A673 (cell line): ENCODE data around the gene AQP11.

ENCODE experiments used
- EZH2 ChIP-seq: fragments of 200-600 bp; sonication (generic); IDR thresholded peaks from 2 replicates; pipeline ENCODE4 v1.6.1; 2017; ENCODE audit warnings: borderline replicate concordance, low read depth, mild to moderate bottlenecking, mixed read lengths, antibody characterized with exemption, low read length; ENCODE audit not compliant: poor library complexity, severe bottlenecking
- TF ChIP-seq, protein P1 (sequence below): fragments of 300-800, 200-600 bp; sonication (generic); conservative IDR thresholded peaks from 2 replicates; pipeline ENCODE4 v1.5.1; 2017; ENCODE audit warnings: low read depth, mild to moderate bottlenecking, antibody characterized with exemption, low read length, moderate library complexity, mixed read lengths

DNA sequence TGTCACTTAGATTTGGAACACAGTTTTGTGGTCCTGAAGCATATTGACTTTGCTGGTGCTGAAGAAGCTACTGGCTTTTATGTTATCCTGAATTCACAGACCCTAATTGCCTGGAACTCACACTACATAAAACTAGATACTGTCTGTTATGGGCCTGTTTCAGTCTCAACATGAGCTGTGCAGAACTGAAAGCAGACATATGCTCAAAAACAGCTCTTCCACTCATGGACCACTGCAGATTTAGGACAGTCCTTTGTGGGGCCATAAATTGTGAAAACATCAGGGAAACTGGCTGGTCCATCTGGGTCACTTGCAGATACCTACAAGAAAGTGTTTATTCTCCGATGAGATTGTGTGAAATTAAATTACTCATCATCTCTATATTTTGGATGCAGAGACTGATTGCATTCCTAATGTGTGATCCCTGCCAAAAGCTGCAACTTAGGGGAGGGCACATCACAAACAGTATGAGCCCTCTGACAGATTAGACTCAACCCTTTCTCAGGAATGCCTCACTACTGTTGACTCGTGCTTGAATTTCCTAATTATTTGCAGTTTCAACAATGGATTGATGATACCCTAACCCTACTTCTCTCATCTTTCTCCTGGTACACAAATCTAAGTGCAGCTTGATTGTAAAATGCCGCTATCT, 58.0 kb downstream of the AQP11 start:
- TF ChIP-seq, protein P1, sequence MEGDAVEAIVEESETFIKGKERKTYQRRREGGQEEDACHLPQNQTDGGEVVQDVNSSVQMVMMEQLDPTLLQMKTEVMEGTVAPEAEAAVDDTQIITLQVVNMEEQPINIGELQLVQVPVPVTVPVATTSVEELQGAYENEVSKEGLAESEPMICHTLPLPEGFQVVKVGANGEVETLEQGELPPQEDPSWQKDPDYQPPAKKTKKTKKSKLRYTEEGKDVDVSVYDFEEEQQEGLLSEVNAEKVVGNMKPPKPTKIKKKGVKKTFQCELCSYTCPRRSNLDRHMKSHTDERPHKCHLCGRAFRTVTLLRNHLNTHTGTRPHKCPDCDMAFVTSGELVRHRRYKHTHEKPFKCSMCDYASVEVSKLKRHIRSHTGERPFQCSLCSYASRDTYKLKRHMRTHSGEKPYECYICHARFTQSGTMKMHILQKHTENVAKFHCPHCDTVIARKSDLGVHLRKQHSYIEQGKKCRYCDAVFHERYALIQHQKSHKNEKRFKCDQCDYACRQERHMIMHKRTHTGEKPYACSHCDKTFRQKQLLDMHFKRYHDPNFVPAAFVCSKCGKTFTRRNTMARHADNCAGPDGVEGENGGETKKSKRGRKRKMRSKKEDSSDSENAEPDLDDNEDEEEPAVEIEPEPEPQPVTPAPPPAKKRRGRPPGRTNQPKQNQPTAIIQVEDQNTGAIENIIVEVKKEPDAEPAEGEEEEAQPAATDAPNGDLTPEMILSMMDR = no peak
- TF ChIP-seq EZH2 = no peak
